NCI-H524 treated with DMSO at 0.1 percent for 48 hours (cell line): Measurements from ENCODE around the gene TCOF1.
"Not testable (repeated sequence)": the region's sequence is repeated elsewhere in the genome, so short reads cannot be mapped to it uniquely, and the experiment has no call there.

ENCODE experiments used
- DNase-seq: peaks from one replicate; lab custom pipeline; 2025; lab: John Stamatoyannopoulos, UW

TCOF1 gene

GRCh38 chr5:150404941-150405816, 47.7 kb downstream of the TCOF1 start:
- no peak for DNase-seq

- no peak for DNase-seq
Observed at GRCh38 chr5:150406103-150406722, 48.7 kb downstream of the TCOF1 start.

- DNase-seq, result no peak
Observed at GRCh38 chr5:150406723-150407095, 49.2 kb downstream of the TCOF1 start.

GRCh38 chr5:150407096-150407720, 49.7 kb downstream of the TCOF1 start:
- DNase-seq, result no peak

- DNase-seq, result no peak
Observed at GRCh38 chr5:150408231-150408943, 50.9 kb downstream of the TCOF1 start.

GRCh38 chr5:150409638-150410523, 52.4 kb downstream of the TCOF1 start:
- DNase-seq, result peak; percentile 62

- DNase-seq, result peak; percentile 27
Observed at GRCh38 chr5:150410524-150411244, 53.2 kb downstream of the TCOF1 start.

- no peak for DNase-seq
Observed at GRCh38 chr5:150411245-150411979, 53.9 kb downstream of the TCOF1 start.

- DNase-seq, result no peak
Observed at GRCh38 chr5:150412319-150413175, 55.0 kb downstream of the TCOF1 start, which contains the start of gene CD74. Gene CD74 (minus strand): TSS chr5:150412910. CDS start chr5:150412749, 161 bp downstream.

- DNase-seq, result no peak
Observed at GRCh38 chr5:150413176-150413901, 55.8 kb downstream of the TCOF1 start.

GRCh38 chr5:150413902-150414790, 56.6 kb downstream of the TCOF1 start:
- not testable (repeated sequence) for DNase-seq

- DNase-seq, result no peak
Observed at GRCh38 chr5:150419630-150420270, 62.3 kb downstream of the TCOF1 start.

- DNase-seq, result no peak
Observed at GRCh38 chr5:150422075-150422474, 64.6 kb downstream of the TCOF1 start.

- no peak for DNase-seq
Observed at GRCh38 chr5:150422758-150423157, 65.3 kb downstream of the TCOF1 start.

- not testable (repeated sequence) for DNase-seq
Observed at GRCh38 chr5:150426165-150426564, 68.7 kb downstream of the TCOF1 start.

- DNase-seq, result no peak
Observed at GRCh38 chr5:150428106-150428876, 70.8 kb downstream of the TCOF1 start.
